ENCODE data around the gene PAM16.
"Not testable (repeated sequence)": the region's sequence is repeated elsewhere in the genome, so short reads cannot be mapped to it uniquely, and the experiment has no call there.

PAM16 gene

DNA sequence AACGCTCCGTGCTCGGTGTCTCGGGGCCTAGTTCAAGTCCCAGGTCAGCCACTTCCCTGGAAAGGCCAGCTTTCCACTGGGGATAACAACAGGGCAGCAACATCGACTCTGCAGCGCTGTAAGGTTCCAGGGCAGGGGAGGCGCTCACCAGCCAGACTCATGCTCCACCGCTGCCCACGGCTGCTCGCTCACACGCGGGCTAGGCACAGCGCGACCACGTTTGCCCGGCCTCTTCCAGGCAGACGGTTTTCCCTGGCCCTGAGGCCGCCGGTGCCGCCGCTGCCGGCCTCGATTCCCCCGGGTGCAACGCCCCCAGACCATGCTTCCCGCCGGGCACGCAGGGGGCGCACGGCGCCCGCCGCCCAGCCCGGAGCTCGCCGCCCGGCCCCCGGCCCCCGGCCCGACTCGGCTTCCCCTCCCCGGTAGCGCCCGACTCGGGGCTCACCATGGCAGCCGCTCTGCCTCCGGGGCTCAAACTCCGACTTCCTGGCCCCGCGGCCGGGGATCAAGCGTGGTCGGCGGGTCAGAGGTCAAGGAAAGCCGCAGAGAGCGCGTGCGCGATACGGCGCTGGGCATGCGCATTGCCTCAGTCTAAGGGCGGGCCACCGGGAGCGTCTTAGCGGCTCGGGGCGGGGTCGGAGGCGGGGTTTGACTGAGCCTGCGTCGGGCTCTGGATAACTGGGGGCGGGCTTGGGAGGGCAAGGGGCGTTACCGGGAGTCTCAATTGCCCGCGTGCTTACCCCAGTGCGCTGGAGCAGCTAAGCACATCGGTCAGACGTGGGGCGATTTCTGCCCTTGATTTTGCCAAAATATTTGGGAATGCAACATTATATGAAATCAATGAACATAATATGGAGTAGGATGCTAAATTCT is at the start of gene PAM16:
PAM16 (minus strand) TSS at position 535 of the 873 bp plus-strand sequence; CDS start at position 448, 87 bp downstream.
- DNase-seq (ENCODE audit: low spot score): peak; percentile 95

GRCh38 chr16:4399001-4399730 is 48.0 kb upstream of the PAM16 start:
- no peak for DNase-seq (ENCODE audit: low spot score)

DNA sequence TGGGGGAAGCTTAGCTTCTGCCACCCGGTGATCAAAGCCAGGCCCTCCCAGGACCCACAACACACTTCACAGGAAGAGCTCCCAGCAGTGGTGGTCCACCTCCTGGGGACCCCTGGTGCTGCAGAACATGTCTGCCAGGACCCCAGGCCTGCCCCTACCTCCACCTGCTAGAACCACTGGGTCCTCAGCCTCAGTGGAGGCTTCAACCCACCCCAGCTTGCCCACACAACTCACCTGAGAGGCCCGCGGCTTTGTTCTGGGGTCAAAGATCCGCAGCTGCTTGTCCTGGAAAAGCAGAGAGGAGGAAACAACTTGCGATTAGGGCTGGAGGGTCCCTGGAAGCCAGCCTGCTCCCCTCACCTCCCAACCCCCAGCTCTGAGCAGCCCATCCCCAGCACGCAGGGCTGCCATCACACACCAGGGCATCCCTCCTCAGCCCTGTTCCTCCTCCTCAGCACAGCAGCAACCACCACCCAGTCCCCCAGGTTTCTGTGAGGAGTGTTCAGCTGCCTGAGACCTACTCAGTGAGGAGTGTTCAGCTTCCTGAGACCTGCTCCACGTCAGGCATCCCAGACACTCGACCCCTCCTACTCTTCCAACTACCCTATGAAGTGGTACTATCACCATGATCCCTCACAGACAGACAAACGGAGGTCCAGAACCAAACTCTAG is 44.1 kb upstream of the PAM16 start:
- DNase-seq (ENCODE audit: low spot score): no peak

- DNase-seq (ENCODE audit: low spot score): not testable (repeated sequence)
These were observed 42.7 kb upstream of the PAM16 start for GRCh38 chr16:4393850-4394249.

DNA sequence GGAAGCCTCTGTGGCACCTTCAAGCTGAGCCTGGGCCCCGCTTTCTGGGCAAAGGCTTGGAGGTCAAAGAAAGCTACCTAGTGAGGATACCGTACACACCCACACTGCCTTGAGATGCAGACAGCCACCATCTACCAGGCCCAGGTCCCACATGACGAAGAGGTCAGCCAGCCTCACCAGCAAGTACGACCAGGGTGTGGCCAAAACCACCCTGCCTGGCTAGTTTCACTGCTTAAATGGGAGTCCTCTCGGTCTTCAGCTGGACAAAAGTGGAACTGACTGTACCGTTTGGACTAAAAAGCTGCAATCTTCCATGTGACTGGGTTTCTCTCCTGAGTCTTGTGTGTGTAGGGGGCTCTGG is 42.1 kb upstream of the PAM16 start:
- peak; percentile 62 for DNase-seq (ENCODE audit: low spot score)

DNA sequence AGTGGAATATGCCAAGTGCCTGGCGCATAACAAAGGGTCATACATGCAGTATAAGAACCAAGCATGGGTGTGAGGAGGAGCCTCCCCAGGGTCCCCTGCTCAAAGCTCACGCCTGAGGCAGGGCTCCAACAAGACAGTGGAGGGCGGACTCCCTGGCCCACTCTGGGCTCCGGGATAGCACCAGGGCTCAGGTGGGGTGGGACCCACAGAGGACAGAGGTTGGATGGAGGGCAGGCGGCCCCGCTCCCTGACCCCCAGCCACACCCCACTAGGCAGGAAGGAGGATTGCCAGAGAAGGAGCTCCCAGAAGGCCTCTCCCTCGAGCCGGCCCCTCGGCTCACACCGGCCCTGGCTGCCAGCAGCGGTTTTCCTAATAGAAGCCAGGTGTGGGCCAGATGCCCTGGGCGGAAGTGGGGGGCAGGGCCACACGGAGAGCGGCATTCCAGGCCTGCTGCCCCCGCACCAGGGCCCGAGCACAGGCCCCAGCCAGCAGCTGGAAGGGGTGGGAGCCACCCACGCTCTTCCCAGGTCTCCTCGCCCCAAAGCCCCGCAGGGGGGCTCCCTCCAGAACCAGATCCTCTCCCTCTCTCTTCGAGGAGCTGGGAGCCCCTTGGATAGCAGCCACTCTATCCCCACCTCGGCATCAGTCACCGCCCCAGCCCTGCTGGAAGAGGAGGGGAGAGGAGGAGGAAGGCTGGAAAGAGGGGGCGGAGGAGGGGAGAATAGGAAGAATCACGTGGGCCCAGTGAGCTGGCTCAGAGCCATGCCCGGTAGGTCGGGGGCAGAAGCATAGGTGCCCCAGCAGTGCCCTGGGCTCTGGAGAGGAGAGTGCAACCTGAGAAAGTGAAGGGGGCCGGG is 41.5 kb upstream of the PAM16 start:
- peak; percentile 38 for DNase-seq (ENCODE audit: low spot score)

DNA sequence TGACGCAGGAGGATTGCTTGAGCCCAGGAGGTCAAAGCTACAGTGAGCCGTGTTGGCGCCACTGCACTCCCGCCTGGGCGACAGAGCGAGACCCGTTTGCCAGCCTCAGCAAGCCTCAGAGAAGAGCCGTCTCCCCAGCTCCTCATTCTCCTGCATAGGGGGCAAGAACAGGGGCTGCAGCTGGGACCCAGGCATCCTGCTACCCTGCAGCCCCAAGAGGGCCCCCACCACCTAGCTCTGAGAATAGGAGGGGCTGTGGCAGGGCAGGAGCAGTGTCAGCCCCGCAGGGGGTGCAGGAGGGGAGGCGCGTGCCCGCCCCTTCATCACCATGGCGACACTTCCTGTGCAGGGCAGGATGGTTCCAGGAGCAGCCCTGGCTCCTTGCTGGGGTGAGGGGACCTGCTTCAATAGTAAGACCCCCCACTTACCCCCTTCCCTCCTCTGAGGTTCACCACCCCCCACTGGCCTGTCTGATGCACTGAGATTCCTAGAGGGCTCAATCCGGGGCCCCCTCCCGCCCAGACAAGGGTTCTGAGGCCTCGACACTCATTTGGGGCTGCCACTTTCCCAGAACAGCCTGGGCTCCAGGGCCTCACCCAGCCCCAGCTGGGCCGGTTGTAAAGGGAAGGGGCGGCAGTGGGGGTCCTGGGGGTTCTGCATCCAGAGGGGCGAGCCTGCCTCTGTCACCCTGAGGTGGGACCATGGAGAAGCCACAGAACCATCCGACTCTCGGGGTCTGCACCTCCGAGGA is 40.7 kb upstream of the PAM16 start:
- DNase-seq (ENCODE audit: low spot score): no peak

DNA sequence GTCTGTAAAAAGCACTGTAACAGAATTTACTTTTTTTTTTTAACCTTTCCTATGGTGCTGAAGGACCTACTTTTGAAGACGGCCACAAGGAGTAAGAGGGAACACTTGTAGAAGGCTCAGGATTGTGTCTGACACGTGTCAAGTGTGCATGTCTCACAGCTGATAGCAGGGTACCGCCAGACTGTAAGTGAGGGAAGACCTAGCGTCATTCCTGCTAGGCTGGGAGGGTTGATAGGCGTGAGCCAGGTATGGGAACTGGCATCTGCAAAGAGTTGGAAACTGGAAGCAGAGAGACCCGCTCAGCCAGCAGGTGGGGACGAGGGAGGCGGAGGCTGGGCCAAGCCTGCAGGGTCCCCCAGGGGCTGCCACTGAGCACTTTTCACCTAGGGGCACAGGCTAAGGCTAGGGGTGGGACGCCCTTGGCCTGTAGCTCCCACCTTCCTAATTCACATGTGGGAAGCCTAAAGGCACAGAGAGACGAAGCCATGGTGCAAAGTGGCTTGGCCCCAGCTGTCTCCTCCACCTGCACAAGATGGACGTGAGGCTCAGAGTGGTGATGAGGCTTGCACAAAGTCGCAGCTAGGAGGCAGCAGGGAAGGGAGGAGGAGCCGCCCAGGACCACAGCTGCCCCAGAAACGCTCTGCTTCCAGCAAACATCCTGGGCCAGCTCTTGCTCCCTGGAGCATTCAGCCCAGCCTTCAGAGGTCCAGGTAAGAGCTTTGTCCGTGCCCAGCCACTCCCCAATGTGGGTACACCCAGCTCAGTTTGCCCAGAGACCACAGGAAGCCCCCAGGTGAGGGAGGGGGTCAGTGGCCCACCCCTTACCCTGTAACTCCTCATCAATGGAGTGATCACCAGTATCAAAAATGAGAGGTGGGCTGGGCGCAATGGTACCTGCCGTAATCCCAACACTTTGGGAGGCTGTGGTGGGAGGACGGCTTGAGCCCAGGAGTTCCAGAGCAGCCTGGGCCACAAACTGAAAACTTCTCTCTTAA is 39.4 kb upstream of the PAM16 start:
- DNase-seq (ENCODE audit: low spot score): no peak

- DNase-seq (ENCODE audit: low spot score): no peak
These were observed 38.2 kb upstream of the PAM16 start for GRCh38 chr16:4389051-4389955.

DNA sequence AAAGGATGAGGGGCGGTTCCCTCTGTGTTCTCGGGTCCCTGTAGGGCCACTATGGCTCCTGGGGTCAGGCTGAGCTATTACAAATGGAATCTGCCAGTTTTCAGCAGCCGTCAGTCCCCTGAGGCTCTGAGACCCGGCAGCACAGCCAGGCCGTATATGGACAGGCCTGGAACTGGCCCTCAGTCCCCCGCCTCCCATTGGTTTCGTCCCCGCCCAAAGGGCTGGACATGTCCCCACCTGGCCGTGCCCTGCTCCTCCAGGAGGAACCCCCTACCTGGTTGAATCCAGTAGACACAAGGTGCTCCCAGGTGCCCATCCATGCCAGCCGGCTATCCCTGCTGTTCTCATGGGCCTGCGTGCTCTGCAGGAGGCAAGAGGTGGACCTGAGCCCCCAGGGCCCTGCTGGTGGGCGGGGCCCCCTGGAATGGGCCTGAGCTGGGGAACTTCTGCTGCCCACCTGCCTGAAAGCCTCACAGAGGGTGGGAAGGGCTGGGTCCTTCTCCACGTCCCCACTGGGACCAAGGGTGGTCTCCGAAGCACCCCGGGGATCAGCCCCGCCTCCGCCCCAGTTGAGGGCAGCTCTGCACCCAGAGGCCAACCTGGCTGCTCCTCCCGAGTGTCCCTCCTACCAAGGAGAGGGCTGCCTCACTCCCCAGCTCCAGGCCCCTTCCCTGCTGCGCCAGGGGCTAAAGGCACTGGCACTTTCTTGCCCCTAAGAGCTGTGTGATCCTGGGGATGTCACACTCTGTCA is 37.3 kb upstream of the PAM16 start:
- no peak for DNase-seq (ENCODE audit: low spot score)

DNA sequence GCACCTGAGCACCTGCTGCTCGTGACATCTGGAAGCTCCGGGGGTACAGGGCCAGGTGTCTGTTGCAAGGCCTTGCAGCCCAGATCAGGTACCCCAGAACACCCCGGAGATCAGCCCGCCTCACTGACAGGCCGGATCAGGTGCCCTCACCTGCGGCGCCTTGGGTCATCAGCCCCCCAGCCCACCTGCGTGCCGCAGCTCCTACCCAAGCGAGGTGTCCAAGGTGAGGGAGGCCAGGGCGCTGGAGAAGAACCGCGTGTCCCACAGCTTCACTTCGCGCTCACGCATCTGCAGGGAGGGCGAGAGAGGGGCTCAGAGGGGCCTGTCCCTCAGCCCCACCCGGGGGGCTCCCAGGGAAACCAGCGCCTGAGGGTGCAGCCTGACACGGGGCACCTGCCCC is 36.7 kb upstream of the PAM16 start:
- DNase-seq (ENCODE audit: low spot score): no peak

- no peak for DNase-seq (ENCODE audit: low spot score)
These were observed 35.9 kb upstream of the PAM16 start for GRCh38 chr16:4386951-4387565.

DNA sequence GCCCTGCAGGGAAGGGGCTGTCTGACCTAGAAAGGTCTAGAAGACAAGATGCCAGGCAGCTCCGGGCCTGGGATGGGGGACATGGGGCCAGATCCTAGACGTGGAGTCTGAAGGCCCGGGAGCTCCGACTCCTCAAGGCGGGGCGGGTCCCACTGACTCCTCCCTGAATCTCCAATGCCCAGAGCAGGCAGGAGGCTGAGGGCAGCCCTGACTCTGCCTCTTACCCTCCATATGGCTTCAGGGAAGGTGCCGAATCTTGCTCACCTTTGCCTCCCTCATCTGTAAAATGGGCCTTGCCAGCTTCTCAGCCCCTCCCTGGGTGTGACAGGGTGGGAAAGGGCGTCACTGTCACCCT is 35.3 kb upstream of the PAM16 start:
- no peak for DNase-seq (ENCODE audit: low spot score)

- DNase-seq (ENCODE audit: low spot score): no peak
These were observed 34.8 kb upstream of the PAM16 start for GRCh38 chr16:4385789-4386450.

- no peak for DNase-seq (ENCODE audit: low spot score)
These were observed 34.1 kb upstream of the PAM16 start for GRCh38 chr16:4385066-4385788.

DNA sequence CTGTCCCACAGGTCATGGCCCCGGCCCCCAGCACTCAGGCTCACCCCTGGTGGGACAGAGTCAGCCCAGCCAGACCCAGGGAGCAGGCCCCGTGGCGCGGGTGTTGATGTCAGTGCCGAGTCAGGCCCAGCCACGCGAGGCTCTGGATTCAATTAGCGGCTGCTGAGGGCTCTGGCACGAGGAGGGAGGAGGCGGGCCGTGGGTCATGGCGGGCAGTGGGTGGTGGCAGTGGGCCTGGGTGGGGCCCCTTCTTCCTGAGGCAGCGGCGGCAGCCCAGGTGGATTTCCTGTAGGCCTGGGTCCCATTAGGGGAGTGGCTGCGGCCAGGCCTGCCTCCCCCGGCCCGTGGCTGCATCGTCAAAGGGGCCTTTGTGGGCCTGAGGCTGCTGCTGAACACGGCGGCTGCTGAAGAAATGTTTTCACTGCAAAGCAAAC is 33.4 kb upstream of the PAM16 start:
- no peak for DNase-seq (ENCODE audit: low spot score)

All from kidney tubule cell (primary cell).